Endothelial cell of umbilical vein (primary cell): ENCODE measurements around the gene HECTD3. TPM values are rescaled to one million over a fixed set of nuclear protein-coding genes. Genes with fewer than 3 reads are reported as not detected.
A peak's percentile ranks its signal among the peaks of the same experiment; 100 is the strongest.

Experiments used
- Bru-seq: library from RNA; stranded (reverse); fragments of 400-500 nt; gene quantifications from one replicate; lab custom pipeline; 2021; lab: Mats Ljungman, UMichigan
- BruChase-seq, 2 experiments: library from RNA; stranded (reverse); fragments of 400-500 nt; gene quantifications; one replicate each; lab custom pipeline; 2021; lab: Mats Ljungman, UMichigan
- BruUV-seq: library from RNA; stranded (reverse); fragments of 400-500 nt; replicated peaks from 2 replicates; lab custom pipeline; 2021; lab: Mats Ljungman, UMichigan
- CTCF ChIA-PET: fragments of 300-600, 350-600 bp; sonication (Branson Sonifier 250); formaldehyde crosslinking; loops from one replicate; lab custom pipeline; 2021; ENCODE audit warnings: antibody characterized with exemption, inconsistent platforms; lab: Charles Lee
- POLR2A ChIA-PET: fragments of 300-600, 350-600 bp; sonication (Branson Sonifier 250); formaldehyde crosslinking; loops from one replicate; lab custom pipeline; 2021; ENCODE audit warnings: antibody characterized with exemption, inconsistent platforms; lab: Charles Lee
- DNase-seq: peaks from one replicate; pipeline ENCODE4 v3.0.0-alpha.2; 2011; ENCODE audit warnings: low read depth, low spot score
- FAIRE-seq: peaks from 2 replicates; lab custom pipeline; 2011; peaks lifted over from hg19 to GRCh38; lab: Jason Lieb, UNC
- H2AFZ ChIP-seq: 2 replicates; pipeline ENCODE4 v1.6.0; 2012; ENCODE audit warnings: low read depth, low read length, control low read depth, inconsistent platforms
- H3K27ac ChIP-seq: 2 replicates; pipeline ENCODE4 v1.5.1; 2011; ENCODE audit warnings: low read depth, mild to moderate bottlenecking, control low read depth, low read length, moderate library complexity; ENCODE audit not compliant: insufficient read depth
- H3K27me3 ChIP-seq, 2 experiments: 2 replicates each; pipeline versions ENCODE4 v1.6.0 to v1.6.1; 2011; ENCODE audit warnings: low read length in 2 of 2, mixed read lengths in 1 of 2; ENCODE audit not compliant: control insufficient read depth in 2 of 2, insufficient read depth in 2 of 2
- H3K36me3 ChIP-seq, 2 experiments: 2 replicates in 1 of 2; 3 replicates in 1 of 2; pipeline ENCODE4 v1.5.1; 2011; ENCODE audit warnings: low read length in 2 of 2, mild to moderate bottlenecking in 1 of 2, moderate library complexity in 1 of 2; ENCODE audit not compliant: control insufficient read depth in 2 of 2, insufficient read depth in 2 of 2; ENCODE audit errors: extremely low read depth in 1 of 2
- H3K4me1 ChIP-seq: 3 replicates; pipeline ENCODE4 v1.5.1; 2011; ENCODE audit warnings: mild to moderate bottlenecking, low read length; ENCODE audit not compliant: control insufficient read depth, insufficient read depth; ENCODE audit errors: extremely low read depth
- H3K4me2 ChIP-seq: 2 replicates; pipeline ENCODE4 v1.6.1; 2011; ENCODE audit warnings: low read length, control low read depth, mixed read lengths; ENCODE audit not compliant: insufficient read depth
- H3K4me3 ChIP-seq, 3 experiments: fragments of 200-600 bp in 1 of 3; sonication (generic), shearing (Covaris generic) in 1 of 3; replicated peaks in 1 of 3; 2 replicates each; pipeline ENCODE4 v1.5.1; 2011 to 2016; ENCODE audit warnings: control low read depth in 3 of 3, low read length in 3 of 3, mild to moderate bottlenecking in 2 of 3, inconsistent platforms in 1 of 3, low read depth in 1 of 3, moderate library complexity in 1 of 3; ENCODE audit not compliant: insufficient read depth in 1 of 3
- H3K79me2 ChIP-seq: 2 replicates; pipeline ENCODE4 v1.6.0; 2012; ENCODE audit warnings: low read length, inconsistent platforms; ENCODE audit not compliant: control insufficient read depth, insufficient read depth
- H3K9ac ChIP-seq: replicated peaks from 2 replicates; pipeline ENCODE3; 2011; ENCODE audit warnings: low read length, control low read depth; ENCODE audit not compliant: insufficient read depth; ENCODE audit errors: extremely low read depth
- H3K9me1 ChIP-seq: replicated peaks from 3 replicates; pipeline ENCODE4 v1.6.0; 2011; ENCODE audit warnings: mild to moderate bottlenecking, low read length; ENCODE audit not compliant: control insufficient read depth, insufficient read depth; ENCODE audit errors: extremely low read depth
- H3K9me3 ChIP-seq: replicated peaks from 2 replicates; pipeline ENCODE4 v1.5.1; 2012; ENCODE audit warnings: low read length, inconsistent platforms; ENCODE audit not compliant: control insufficient read depth, insufficient read depth
- H4K20me1 ChIP-seq: replicated peaks from 2 replicates; pipeline ENCODE3; 2011; ENCODE audit warnings: mild to moderate bottlenecking, low read length; ENCODE audit not compliant: control insufficient read depth, insufficient read depth; ENCODE audit errors: extremely low read depth
- FOS ChIP-seq: IDR thresholded peaks from 2 replicates; pipeline ENCODE4 v1.6.1; 2011; ENCODE audit warnings: mild to moderate bottlenecking, low read length, moderate library complexity, borderline replicate concordance; ENCODE audit not compliant: insufficient read depth
- POLR2A ChIP-seq: IDR thresholded peaks from 2 replicates; pipeline ENCODE4 v1.6.1; 2012; ENCODE audit warnings: low read depth, mild to moderate bottlenecking, control low read depth, low read length
- POLR2AphosphoS5 ChIP-seq: IDR thresholded peaks from 2 replicates; pipeline ENCODE4 v1.6.1; 2012; ENCODE audit warnings: low read depth, mild to moderate bottlenecking, control low read depth, low read length, moderate library complexity; ENCODE audit not compliant: insufficient read depth
- dilution Hi-C: fragments of 300-500 bp; cut with MboI; formaldehyde crosslinking; loops from one replicate; pipeline ENCODE4 v1.15.0; 2019; ENCODE audit warnings: low sequenced_read_pairs; ENCODE audit not compliant: extremely low pct_ligation_motif_present
- intact Hi-C: fragments of 100-400 bp; cut with micrococcal nuclease; formaldehyde crosslinking; loops from one replicate; pipeline ENCODE4 v1.10.0; 2022
- long read RNA-seq: library from polyadenylated mRNA; stranded (forward); transcript quantifications from one replicate; pipeline ENCODE4 v2.0.0, GENCODE V29; 2021
- polyA minus RNA-seq, 3 experiments: library from RNA; depleted of rRNA, polyadenylated mRNA; stranded (reverse); fragments of >200 nt; gene quantifications; 1 replicate in 1 of 3; 2 replicates in 2 of 3; pipeline ENCODE4 v1.2.3, GENCODE V29; 2011
- polyA plus RNA-seq, 4 experiments: library from polyadenylated mRNA; depleted of rRNA in 3 of 4; stranded (reverse) in 3 of 4; unstranded in 1 of 4; fragments of >200 nt; gene quantifications; 2 replicates each; pipeline versions ENCODE4 v1.2.1 to v1.2.3, GENCODE V29; 2011 to 2012; ENCODE audit warnings: missing spikeins in 1 of 4
- total RNA-seq: library from RNA; stranded (reverse); gene quantifications from 2 replicates; pipeline ENCODE4 v1.2.3, GENCODE V29; 2021
- TF ChIP-seq, protein P1 (sequence below), 2 donors: IDR thresholded peaks; 1 replicate in 1 of 2; 2 replicates in 1 of 2; pipeline ENCODE4 v1.5.1; 2011; ENCODE audit warnings: low read length in 2 of 2, mild to moderate bottlenecking in 2 of 2, moderate library complexity in 2 of 2, control low read depth in 1 of 2, inconsistent platforms in 1 of 2, low read depth in 1 of 2; ENCODE audit not compliant: insufficient read depth in 1 of 2; ENCODE audit errors: extremely low read depth in 1 of 2

HECTD3 gene
- 72.6 and 80.0 TPM in 2 replicates for total RNA-seq
- polyA plus RNA-seq = 114 and 130 TPM in 2 replicates
- 60.6 and 62.0 TPM in 2 replicates for polyA plus RNA-seq (2011; cell fraction: cytosol; rRNA removed)
- polyA plus RNA-seq (2011; cell fraction: nucleus; rRNA removed) = 211 and 218 TPM in 2 replicates
- 51.9 and 52.8 TPM in 2 replicates for polyA plus RNA-seq (2012)
- polyA minus RNA-seq = 123 and 125 TPM in 2 replicates
- polyA minus RNA-seq (2011; cell fraction: cytosol; rRNA and poly(A)+ RNA removed) = 18.9 TPM
- 40.1 and 41.0 TPM in 2 replicates for polyA minus RNA-seq (2011; cell fraction: nucleus; rRNA and poly(A)+ RNA removed)
- percentile 71 among the genes with signal in this experiment for Bru-seq, nascent RNA
- BruChase-seq, experiment 1, labeled RNA remaining after a 6-hour chase = percentile 92 among the genes with signal in this experiment
- percentile 88 among the genes with signal in this experiment for BruChase-seq, experiment 2, labeled RNA remaining after a 2-hour chase
- long read RNA-seq, transcript HECTD3-202 (21 exons, 3,610 nt) = major isoform, 59 of 95 reads
- long read RNA-seq, transcript HECTD3-205 (6 exons, 2,385 nt) = minor isoform, 7 of 95 reads
- long read RNA-seq, partial matches to known transcripts = 11 of 95 reads
- long read RNA-seq, other reads (novel, unspliced or antisense) = 17 of 95 reads

- H3K79me2 ChIP-seq = peaks cover 22% of the 10 kb centered on the region
- FAIRE-seq = peak; percentile 92
- no peaks in the 10 kb centered on the region for H3K27me3 ChIP-seq
- peak within 1 kb of the TSS; percentile 70 to 94 (median 79) for H3K4me3 ChIP-seq
- BruUV-seq = TSS peak; percentile 36
- peak within 1 kb of the TSS; percentile 88 for H3K27ac ChIP-seq
- no peaks in the 10 kb centered on the region for H4K20me1 ChIP-seq
- no peaks in the 10 kb centered on the region for H3K9me3 ChIP-seq
- H3K9ac ChIP-seq = peak within 1 kb of the TSS; percentile 94
- H2AFZ ChIP-seq = peak within 1 kb of the TSS; percentile 80
- TF ChIP-seq, protein P1, sequence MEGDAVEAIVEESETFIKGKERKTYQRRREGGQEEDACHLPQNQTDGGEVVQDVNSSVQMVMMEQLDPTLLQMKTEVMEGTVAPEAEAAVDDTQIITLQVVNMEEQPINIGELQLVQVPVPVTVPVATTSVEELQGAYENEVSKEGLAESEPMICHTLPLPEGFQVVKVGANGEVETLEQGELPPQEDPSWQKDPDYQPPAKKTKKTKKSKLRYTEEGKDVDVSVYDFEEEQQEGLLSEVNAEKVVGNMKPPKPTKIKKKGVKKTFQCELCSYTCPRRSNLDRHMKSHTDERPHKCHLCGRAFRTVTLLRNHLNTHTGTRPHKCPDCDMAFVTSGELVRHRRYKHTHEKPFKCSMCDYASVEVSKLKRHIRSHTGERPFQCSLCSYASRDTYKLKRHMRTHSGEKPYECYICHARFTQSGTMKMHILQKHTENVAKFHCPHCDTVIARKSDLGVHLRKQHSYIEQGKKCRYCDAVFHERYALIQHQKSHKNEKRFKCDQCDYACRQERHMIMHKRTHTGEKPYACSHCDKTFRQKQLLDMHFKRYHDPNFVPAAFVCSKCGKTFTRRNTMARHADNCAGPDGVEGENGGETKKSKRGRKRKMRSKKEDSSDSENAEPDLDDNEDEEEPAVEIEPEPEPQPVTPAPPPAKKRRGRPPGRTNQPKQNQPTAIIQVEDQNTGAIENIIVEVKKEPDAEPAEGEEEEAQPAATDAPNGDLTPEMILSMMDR (IDR thresholded peaks at IDR 0.05; ENCODE audit: extremely low read depth in 1 of 2, insufficient read depth in 1 of 2, low read depth in 1 of 2, low read length in 2 of 2) = no peak
- TF ChIP-seq POLR2AphosphoS5 (peak; percentile 62), POLR2A (peak; percentile 65), FOS (no peak)
- POLR2A ChIA-PET = interaction anchor here (0.7 to 3.0 kb wide), 13 partner anchors 22 to 574 kb away, joined by 3 to 24 read pairs (median 3); partner anchors contain the start of genes BTBD19, CCDC163, EIF2B3 and HPDL
- H3K9me1 ChIP-seq = no peaks in the 10 kb centered on the region
- dilution Hi-C loops (no loop called here), intact Hi-C loops (loop anchor here (1.0 to 10.0 kb wide), 3 partner anchors 86 to 279 kb away; partner anchors contain the start of genes RNU5D-1 and ZSWIM5)
- DNase-seq = peak; percentile 81
- peaks cover 28% of the 10 kb centered on the region for H3K4me1 ChIP-seq
- H3K4me2 ChIP-seq = peak within 1 kb of the TSS; percentile 97
- H3K36me3 ChIP-seq = peaks cover 17 to 36% of the 10 kb centered on the region in 2 experiments
- CTCF ChIA-PET = interaction anchor here (0.5 to 12.8 kb wide), 27 partner anchors 11 to 559 kb away, joined by 3 to 556 read pairs (median 5); partner anchors contain the start of genes BTBD19, EIF2B3, MUTYH and PLK3
These were observed at the start of gene HECTD3 for GRCh38 chr1:45010855-45011811. Gene HECTD3 (minus strand): TSS chr1:45011324. CDS start chr1:45011257, 67 bp downstream.
